Ecto neural progenitor cell (in vitro differentiated cells): ENCODE measurements around the gene TTLL3.
"Not testable (repeated sequence)": the region's sequence is repeated elsewhere in the genome, so short reads cannot be mapped to it uniquely, and the experiment has no call there.

Source experiments
- DNase-seq: peaks from one replicate; pipeline ENCODE4 v3.0.0-alpha.2; 2018; ENCODE audit warnings: low spot score

TTLL3 gene

GRCh38 chr3:9866639-9867038 is 56.6 kb downstream of the TTLL3 start:
- DNase-seq: no peak

GRCh38 chr3:9867106-9867505 is 57.0 kb downstream of the TTLL3 start:
- no peak for DNase-seq

GRCh38 chr3:9869955-9870354 is 59.9 kb downstream of the TTLL3 start:
- no peak for DNase-seq

- no peak for DNase-seq
These were observed 60.9 kb downstream of the TTLL3 start for GRCh38 chr3:9870978-9871377.

- DNase-seq: not testable (repeated sequence)
These were observed 62.0 kb downstream of the TTLL3 start for GRCh38 chr3:9872067-9872466.

GRCh38 chr3:9875448-9875847 is 65.4 kb downstream of the TTLL3 start:
- no peak for DNase-seq

GRCh38 chr3:9876255-9876654 is 66.2 kb downstream of the TTLL3 start:
- not testable (repeated sequence) for DNase-seq

GRCh38 chr3:9876991-9877390 is 66.9 kb downstream of the TTLL3 start:
- no peak for DNase-seq

GRCh38 chr3:9878700-9879099 is 68.6 kb downstream of the TTLL3 start:
- no peak for DNase-seq

- no peak for DNase-seq
These were observed 69.9 kb downstream of the TTLL3 start, which contains the start of gene CIDEC for GRCh38 chr3:9879830-9880549. CIDEC (minus strand) TSS chr3:9880253; CDS start chr3:9878486, 1,767 bp downstream.

- no peak for DNase-seq
These were observed 71.4 kb downstream of the TTLL3 start for GRCh38 chr3:9881441-9881840.

GRCh38 chr3:9883706-9884554 is 73.9 kb downstream of the TTLL3 start:
- no peak for DNase-seq

- no peak for DNase-seq
These were observed 74.6 kb downstream of the TTLL3 start for GRCh38 chr3:9884555-9885165.
